Measurements from ENCODE around the gene GGT7.
"Not testable (repeated sequence)": the region's sequence is repeated elsewhere in the genome, so short reads cannot be mapped to it uniquely, and the experiment has no call there.

GGT7 gene

GRCh38 chr20:34880971-34881370 lies 8.3 kb upstream of the GGT7 start:
- DNase-seq = not testable (repeated sequence)

- no peak for DNase-seq
Observed at GRCh38 chr20:34880215-34880850, 7.7 kb upstream of the GGT7 start.

- no peak for DNase-seq
Observed at GRCh38 chr20:34876406-34877282, 4.0 kb upstream of the GGT7 start, which contains the start of gene ACSS2. ACSS2 (plus strand) TSS chr20:34876612; CDS start chr20:34876646, 34 bp downstream.

- DNase-seq = peak; percentile 62
Observed at GRCh38 chr20:34875642-34876405, 3.2 kb upstream of the GGT7 start.

GRCh38 chr20:34874094-34874654 lies 1.5 kb upstream of the GGT7 start:
- DNase-seq = peak; percentile 65

GRCh38 chr20:34873583-34874093 lies 982 bp upstream of the GGT7 start:
- no peak for DNase-seq

- no peak for DNase-seq
Observed at GRCh38 chr20:34871966-34872621, 562 bp downstream of the GGT7 start.

GRCh38 chr20:34871320-34871926 lies 1.2 kb downstream of the GGT7 start:
- no peak for DNase-seq

- DNase-seq = no peak
Observed at GRCh38 chr20:34864216-34864615, 8.4 kb downstream of the GGT7 start.

GRCh38 chr20:34863421-34863965 lies 9.2 kb downstream of the GGT7 start:
- no peak for DNase-seq

GRCh38 chr20:34862724-34863123 lies 9.9 kb downstream of the GGT7 start:
- no peak for DNase-seq

GRCh38 chr20:34861386-34862084 lies 11.1 kb downstream of the GGT7 start:
- no peak for DNase-seq

- no peak for DNase-seq
Observed at GRCh38 chr20:34859826-34860545, 12.7 kb downstream of the GGT7 start.

GRCh38 chr20:34859367-34859766 lies 13.3 kb downstream of the GGT7 start:
- no peak for DNase-seq

GRCh38 chr20:34852298-34852697 lies 20.4 kb downstream of the GGT7 start:
- DNase-seq = no peak

GRCh38 chr20:34850969-34851368 lies 21.7 kb downstream of the GGT7 start:
- DNase-seq = no peak

GRCh38 chr20:34849778-34850177 lies 22.9 kb downstream of the GGT7 start:
- DNase-seq = no peak

- no peak for DNase-seq
Observed at GRCh38 chr20:34848597-34848996, 24.1 kb downstream of the GGT7 start.

GRCh38 chr20:34843421-34843820 lies 29.2 kb downstream of the GGT7 start:
- no peak for DNase-seq

- DNase-seq = no peak
Observed at GRCh38 chr20:34842143-34842542, 30.5 kb downstream of the GGT7 start.
